ENCODE results near the gene KIT. TPM values are rescaled to one million over a fixed set of nuclear protein-coding genes. Genes with fewer than 3 reads are reported as not detected.

KIT gene
- total RNA-seq, 1 experiment from 2014 or later = not detected

DNA sequence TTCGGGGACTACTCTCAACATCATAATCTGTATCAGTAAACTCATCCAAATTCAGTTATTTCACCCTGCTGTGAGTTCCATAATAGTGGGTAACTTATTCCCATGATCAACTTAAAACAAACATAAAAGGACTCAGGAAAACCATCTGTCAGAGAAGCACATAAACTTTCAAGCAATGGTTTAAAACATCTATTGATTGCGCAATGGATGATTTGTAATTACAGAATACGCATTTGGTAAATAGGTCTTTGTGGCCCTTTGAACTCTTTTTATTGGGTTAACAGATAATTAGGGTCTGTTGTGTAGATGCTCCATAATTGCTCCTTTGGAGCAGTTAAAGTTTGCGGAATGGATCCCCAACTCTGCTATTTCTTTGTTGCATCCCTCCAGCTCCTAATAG is 115.3 kb downstream of the KIT start:
- H3K4me1 ChIP-seq (ENCODE audit: control insufficient read depth in 1 of 2, insufficient read depth in 2 of 2, low read length in 2 of 2) = no peaks in the 10 kb centered on the region
- no peaks in the 10 kb centered on the region for H3K79me2 ChIP-seq (ENCODE audit: insufficient read depth, low read length)
- no TSS peak for BruUV-seq (replicated peaks)
- H3K9me3 ChIP-seq (ENCODE audit: control insufficient read depth in 1 of 2, insufficient read depth in 1 of 2, low read depth in 1 of 2, low read length in 2 of 2) = no peaks in the 10 kb centered on the region
- H3K27me3 ChIP-seq (ENCODE audit: insufficient read depth, low read length) = peaks cover 15% of the 10 kb centered on the region; the same call in 1 of the 2 replicates
- no peak overlapping the region for H3K9ac ChIP-seq (ENCODE audit: low read length)
- H2AFZ ChIP-seq (ENCODE audit: low read depth, low read length, poor library complexity, severe bottlenecking) = no peak overlapping the region
- no peak overlapping the region for H3K27ac ChIP-seq (ENCODE audit: low read depth, low read length)
- ChIA-PET RAD21 (ENCODE audit: low non-redundant PET in 1 of 2, low total read pairs in 2 of 2, uncharacterized antibody in 2 of 2, unreplicated experiment in 2 of 2) (no interaction called here), POLR2A (no interaction called here), CTCF (no interaction called here)
- TF ChIP-seq, protein P1, sequence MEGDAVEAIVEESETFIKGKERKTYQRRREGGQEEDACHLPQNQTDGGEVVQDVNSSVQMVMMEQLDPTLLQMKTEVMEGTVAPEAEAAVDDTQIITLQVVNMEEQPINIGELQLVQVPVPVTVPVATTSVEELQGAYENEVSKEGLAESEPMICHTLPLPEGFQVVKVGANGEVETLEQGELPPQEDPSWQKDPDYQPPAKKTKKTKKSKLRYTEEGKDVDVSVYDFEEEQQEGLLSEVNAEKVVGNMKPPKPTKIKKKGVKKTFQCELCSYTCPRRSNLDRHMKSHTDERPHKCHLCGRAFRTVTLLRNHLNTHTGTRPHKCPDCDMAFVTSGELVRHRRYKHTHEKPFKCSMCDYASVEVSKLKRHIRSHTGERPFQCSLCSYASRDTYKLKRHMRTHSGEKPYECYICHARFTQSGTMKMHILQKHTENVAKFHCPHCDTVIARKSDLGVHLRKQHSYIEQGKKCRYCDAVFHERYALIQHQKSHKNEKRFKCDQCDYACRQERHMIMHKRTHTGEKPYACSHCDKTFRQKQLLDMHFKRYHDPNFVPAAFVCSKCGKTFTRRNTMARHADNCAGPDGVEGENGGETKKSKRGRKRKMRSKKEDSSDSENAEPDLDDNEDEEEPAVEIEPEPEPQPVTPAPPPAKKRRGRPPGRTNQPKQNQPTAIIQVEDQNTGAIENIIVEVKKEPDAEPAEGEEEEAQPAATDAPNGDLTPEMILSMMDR (IDR thresholded peaks at IDR 0.05 in 2 of 3, conservative IDR thresholded peaks at IDR 0.05 in 1 of 3; ENCODE audit: borderline replicate concordance in 1 of 3, insufficient read depth in 1 of 3, low read depth in 2 of 3, low read length in 2 of 3) = no peak
- TF ChIP-seq REST (IDR thresholded peaks at IDR 0.05; ENCODE audit: low read depth) = no peak
- TF ChIP-seq SRF (IDR thresholded peaks at IDR 0.05; ENCODE audit: low read depth) = no peak
- no peak for TF ChIP-seq ZFX (IDR thresholded peaks at IDR 0.05)
- TF ChIP-seq POLR2AphosphoS5 (IDR thresholded peaks at IDR 0.05; ENCODE audit: low read depth, low read length) = no peak
- TF ChIP-seq YY1 (IDR thresholded peaks at IDR 0.05; ENCODE audit: extremely low read depth, insufficient replicate concordance, low read depth, low read length) = no peak
- TF ChIP-seq SIN3A (IDR thresholded peaks at IDR 0.05; ENCODE audit: low read depth) = no peak
- TF ChIP-seq ELF1 (IDR thresholded peaks at IDR 0.05; ENCODE audit: borderline replicate concordance, low read depth) = no peak
- TF ChIP-seq EGR1 (IDR thresholded peaks at IDR 0.05; ENCODE audit: low read depth) = no peak
- TF ChIP-seq EZH2phosphoT487 (IDR thresholded peaks at IDR 0.05; ENCODE audit: borderline replicate concordance) = no peak
- no peak for TF ChIP-seq JUND (IDR thresholded peaks at IDR 0.05)
- TF ChIP-seq CBX3 (IDR thresholded peaks at IDR 0.05; ENCODE audit: low read depth) = no peak
- TF ChIP-seq FOSL1 (IDR thresholded peaks at IDR 0.05; ENCODE audit: low read depth) = no peak
- no peak for TF ChIP-seq ZNF274 (IDR thresholded peaks at IDR 0.05; ENCODE audit: low read depth, low read length)
- TF ChIP-seq SP1 (IDR thresholded peaks at IDR 0.05; ENCODE audit: low read depth) = no peak
- DNase-seq (ENCODE audit: low read depth, low spot score) (no peak), ATAC-seq (no peak)
- no peak overlapping the region for H3K4me3 ChIP-seq (replicated peaks in 1 of 2; ENCODE audit: low read depth in 1 of 2, low read length in 2 of 2)
- no peak overlapping the region for H3K4me2 ChIP-seq (ENCODE audit: low read length)
- H3K9me2 ChIP-seq (ENCODE audit: insufficient read depth) = no peaks in the 10 kb centered on the region
- no peaks in the 10 kb centered on the region for H3K36me3 ChIP-seq (ENCODE audit: control insufficient read depth in 1 of 2, insufficient read depth in 2 of 2, low read length in 2 of 2)
- intact Hi-C loops (cut with micrococcal nuclease) = no loop called here
- H4K20me1 ChIP-seq (ENCODE audit: insufficient read depth) = no peaks in the 10 kb centered on the region

Data from HCT116 (cell line).